M059J (cell line): ENCODE measurements around the gene TNNC2. TPM values are rescaled to one million over a fixed set of nuclear protein-coding genes. Genes with fewer than 3 reads are reported as not detected.
"Not testable (repeated sequence)": the region's sequence is repeated elsewhere in the genome, so short reads cannot be mapped to it uniquely, and the experiment has no call there.

Source experiments
- DNase-seq: peaks from one replicate; pipeline ENCODE4 v3.0.0-alpha.2; 2012; ENCODE audit warnings: low read depth
- total RNA-seq: library from RNA; depleted of rRNA; stranded (reverse); fragments of >200 nt; shearing (Covaris generic); gene quantifications from 2 replicates; pipeline ENCODE4 v1.2.3, GENCODE V29; 2014; rRNA removed

TNNC2 gene
- not detected in 2 replicates for total RNA-seq

DNA sequence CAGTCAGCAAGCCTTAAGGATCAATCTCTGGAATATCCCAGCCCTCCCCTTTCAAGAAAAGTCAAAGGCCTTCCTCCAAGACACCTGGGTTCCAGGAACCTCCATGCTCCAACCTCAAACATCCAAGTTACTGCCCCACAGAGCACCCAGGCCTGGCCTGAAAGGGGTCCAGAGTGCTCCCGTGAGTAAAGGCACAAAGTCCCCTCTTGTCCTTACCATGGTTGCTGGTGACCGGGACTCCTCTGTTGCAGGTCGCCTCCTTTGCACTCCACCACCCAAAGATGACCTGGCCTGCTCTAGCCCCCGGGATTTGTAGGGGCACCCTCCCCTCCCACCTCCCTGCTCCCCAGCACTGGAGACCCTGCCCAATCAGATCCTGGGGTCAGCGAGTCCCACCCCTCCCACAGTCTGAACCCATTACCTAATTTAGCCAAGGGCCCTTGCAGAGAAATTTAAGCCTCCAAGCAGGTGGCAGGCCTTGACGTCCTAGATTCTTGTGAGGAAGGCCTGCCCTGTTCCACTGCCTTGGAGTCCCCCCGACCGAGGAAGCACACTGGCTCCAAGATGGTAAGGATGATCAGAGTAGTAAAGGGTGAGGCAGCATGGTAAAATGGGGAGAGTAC lies at the start of gene TNNC2:
TNNC2 (minus strand) TSS at position 283 of the 623 bp plus-strand sequence; CDS start at position 219, 64 bp downstream.
- no peak for DNase-seq

DNA sequence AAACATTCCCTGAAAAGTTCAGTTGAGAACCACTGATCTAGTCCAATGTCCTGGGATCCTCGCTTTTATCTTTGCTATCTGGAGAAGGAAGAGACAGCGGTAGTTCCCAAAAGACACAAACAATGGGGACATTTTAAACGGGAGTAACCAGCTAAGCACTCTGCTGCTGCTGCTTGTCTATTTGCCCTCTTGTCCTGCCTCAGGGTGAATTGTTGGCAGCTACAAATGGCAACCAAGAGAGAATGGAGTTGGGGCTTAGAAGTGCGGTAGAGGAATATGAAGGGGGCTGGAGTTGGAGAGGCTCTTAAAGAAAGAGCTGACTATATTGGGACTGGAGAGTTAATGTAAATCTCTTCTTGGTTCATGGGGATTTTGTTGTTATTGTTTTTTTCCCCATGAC lies 47.5 kb upstream of the TNNC2 start:
- no peak for DNase-seq

DNA sequence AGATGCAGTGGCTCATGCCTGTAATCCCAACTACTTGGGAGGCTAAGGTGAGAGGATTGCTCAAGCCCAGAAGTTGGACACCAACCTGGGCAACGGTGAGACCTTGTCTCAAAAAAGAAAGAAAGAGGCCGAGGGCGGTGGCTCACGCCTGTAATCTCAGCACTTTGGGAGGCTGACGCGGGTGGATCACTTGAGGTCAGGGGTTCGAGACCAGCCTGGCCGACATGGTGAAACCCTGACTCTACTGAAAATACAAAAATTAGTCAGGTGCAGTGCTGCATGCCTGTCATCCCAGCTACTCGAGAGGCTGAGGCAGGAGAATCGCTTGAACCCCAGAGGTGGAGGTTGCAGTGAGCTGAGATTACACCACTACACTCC lies 47.0 kb upstream of the TNNC2 start:
- DNase-seq: not testable (repeated sequence)

DNA sequence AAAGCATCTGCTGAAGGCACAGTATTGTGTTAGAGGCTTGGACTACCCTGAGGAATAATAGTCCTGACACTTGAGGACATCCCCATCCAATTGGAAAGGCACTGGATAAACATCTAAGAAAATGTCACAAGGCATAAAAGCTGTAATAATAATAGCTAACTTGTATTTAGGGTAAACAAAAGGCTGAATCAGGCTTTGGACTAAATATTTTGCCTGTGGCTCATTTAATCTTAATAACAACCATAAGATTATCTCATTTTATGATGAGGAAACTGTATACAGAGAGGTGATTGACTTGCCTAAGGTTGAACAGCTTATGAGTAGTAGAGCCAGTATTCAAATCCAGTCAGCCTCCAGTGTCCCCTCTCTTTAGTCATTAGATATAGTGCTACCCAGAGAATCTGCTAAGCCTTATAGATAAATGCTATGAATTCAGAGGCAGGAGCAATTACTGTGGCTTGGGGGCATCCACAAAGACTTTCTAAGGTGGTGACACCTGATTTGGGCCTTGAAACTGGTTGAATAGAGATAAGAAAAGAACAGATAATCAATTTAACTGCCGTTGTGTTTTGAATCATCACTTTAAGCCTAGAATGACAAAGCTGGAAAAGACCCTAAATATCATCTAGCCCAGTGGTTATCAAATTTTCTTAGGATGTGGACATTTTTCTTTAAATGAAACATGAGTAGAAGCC lies 46.4 kb upstream of the TNNC2 start:
- peak; percentile 40 for DNase-seq

DNA sequence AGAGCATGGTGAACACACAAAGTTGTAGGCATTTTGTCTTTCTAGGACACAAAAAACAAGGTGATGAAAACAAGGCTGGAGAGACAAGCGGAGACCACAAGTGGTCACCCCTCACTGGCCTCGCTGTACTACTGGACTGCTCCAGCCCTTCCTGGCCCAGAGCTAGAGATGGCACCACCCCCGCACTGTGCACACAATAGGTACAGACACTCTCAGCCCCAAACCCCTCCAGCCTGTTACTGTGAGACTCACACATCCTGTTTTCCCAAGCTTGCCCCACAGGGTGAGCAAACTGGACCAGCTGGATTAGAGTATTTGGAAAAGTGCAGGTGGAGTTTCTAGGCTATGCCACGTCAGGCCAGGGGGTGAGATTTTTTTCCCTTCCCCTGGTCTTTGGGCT lies 45.5 kb upstream of the TNNC2 start:
- DNase-seq: no peak

DNA sequence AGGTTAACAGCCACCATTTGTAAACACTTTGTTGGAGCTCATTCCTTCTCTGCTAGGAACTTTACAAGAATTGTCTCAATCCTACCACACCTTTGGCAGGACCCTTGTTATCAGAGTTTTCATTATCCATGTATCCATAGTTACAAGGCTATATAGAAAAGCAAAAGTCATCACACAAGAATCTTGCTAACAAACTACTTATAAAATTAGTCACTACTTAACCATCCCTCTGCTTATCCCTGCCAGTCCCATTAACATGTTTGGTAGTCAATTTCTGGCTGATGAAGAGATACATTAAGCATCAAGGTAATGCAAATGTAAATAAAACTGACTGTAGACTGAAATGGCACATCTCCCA lies 40.7 kb upstream of the TNNC2 start:
- DNase-seq: peak; percentile 95

DNA sequence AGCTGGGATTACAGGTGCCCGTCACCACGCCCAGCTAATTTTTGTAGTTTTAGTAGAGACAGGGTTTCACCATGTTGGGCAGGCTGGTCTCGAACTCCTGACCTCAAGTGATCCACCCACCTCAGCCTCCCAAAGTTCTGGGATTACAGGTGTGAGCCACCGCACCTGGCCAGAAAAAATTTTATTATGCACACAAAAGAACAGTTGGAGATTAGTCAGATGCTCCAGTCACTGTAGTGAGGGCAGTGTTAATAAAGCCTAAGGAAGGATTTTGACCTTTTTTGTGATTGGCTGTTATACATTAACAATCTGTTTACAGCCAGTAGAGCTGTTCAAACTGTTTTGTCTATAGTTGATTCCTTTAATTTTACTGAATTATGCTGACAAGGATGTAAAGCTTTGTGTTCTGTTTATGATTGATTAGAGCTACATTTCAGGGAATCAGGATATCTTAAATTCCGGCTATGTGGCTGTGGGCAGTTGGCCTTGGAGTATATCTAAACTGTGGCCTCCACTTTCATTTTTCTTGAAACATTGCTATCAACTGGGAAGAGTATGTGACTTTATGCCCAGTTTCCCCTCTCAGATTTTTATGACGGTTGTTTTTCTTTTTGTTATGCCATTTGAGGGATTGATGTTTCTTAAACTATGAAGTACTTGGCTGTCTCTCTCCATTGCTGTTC lies 40.2 kb upstream of the TNNC2 start:
- DNase-seq: no peak

DNA sequence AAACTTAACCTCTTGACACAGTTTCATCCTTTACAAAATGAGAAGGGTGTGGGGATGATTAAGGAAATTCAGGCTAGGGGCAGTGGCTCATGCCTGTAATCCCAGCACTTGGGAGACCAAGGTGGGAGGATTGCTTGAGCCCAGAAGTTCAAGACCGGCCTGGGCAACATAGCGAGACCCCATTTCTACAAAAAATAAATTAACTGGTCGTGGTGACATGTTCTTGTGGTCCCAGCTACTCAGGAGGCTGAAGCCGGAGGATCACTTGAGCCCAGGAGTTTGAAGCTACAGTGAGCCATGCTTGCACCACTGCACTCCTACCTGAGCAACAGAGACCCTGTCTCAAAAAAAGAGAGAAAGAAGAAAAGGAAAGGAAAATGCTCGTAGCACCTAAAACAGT lies 39.3 kb upstream of the TNNC2 start:
- no peak for DNase-seq

DNA sequence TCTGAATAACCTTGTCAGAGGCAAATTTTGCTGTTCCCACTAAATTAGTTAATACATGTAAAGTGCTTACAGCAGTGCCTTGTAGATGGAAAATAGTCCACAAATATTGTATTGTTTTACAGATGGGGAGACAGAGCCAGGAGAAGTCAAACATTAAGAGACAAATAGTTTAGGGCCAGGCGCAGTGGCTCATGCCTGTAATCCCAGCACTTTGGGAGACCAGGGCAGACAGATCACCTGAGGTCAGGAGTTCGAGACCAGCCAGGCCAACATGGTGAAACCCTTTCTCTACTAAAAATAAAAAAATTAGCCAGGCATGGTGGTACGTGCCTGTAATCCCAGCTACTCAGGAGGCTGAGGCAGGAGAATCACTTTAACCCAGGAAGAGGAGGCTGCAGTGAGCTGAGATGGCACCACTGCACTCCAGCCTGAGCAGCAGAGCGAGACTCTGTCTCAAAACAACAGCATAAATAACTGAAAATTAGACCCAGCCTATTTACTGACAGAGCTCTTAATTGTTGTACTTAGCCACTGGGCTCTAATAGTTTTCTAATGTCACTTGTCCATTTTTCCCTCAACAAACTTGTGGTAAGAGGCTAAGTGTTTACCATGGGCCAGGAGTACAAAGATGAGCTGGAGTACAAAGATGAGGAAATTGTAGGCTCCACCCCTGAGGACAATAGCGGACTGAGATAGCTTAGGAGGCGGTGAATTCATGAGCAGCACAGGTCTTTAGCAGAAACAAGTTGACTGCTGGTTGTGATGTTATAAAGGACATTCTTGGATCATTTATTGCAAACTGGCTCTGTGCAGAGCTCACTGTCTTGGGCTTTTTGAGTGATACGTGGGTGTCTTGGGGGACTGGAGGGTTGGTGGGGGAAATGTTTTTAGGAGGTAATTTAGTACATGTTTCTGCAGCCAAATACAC lies 36.7 kb upstream of the TNNC2 start:
- no peak for DNase-seq

DNA sequence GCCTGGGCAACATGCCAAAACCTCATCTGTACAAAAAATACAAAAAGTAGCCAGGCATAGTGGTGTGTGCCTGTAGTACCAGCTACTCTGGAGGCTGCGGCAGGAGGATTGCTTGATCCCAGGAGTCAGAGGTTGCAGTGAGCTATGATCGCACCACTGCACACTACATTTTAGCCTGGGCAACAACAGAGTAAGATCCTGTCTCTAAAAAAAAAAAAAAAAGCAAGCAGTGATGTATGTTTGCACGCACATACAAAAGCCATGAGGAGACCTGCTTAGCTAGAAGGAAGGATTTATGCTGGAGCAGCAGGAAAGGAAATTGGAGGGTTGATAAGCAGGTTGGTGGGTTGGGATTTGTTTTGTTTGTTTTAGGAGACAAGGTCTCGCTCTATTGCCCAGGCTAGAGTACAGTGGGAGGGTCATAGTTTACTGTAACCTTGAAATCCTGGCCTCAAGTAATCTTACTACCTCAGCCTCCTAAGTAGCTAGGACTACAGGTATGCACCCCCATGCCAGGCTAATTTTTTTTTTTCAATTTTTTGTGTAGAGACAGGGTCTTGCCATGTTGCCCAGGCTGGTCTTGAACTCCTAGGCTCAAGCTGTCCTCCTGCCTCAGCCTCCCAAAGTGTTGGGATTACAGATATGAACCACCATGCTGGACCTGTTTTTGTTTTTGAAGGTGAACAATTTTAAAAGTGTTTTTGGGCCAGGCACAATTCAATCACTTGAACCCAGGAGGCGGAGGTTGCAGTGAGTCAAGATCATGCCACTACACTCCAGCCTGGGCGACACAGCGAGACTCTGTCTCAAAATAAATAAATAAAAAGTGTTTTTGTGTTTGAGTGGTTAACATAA lies 34.3 kb upstream of the TNNC2 start:
- peak; percentile 58 for DNase-seq

DNA sequence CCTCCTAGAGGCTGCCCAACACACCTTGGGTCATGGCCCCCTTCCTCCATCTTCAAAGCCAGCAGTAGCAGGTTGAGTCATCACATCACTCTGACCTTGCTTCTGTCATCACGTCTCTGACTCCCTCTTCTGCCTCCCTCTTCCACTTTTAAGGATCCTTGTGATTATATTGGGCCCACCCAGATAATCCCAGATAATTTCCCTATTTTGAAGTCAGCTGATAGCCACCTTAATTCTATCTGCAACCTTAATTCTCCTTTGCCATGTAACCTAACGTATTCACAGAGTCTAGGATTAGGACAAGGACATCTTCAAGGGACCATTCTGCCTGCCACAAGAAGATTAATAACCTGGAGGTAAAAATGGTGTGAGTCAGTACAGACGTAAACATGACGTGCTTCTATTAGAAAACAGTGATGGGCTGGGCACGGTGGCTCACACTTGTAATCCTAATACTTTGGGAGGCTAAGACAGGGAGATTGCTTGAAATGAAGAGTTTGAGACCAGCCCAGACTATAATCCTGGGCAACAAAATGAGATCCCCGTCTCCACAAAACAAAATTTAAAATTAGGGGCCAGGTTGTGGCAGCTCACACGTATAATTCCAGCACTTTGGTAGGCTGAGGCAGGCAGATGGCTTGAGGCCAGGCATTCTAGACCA lies 33.6 kb upstream of the TNNC2 start:
- peak; percentile 80 for DNase-seq

DNA sequence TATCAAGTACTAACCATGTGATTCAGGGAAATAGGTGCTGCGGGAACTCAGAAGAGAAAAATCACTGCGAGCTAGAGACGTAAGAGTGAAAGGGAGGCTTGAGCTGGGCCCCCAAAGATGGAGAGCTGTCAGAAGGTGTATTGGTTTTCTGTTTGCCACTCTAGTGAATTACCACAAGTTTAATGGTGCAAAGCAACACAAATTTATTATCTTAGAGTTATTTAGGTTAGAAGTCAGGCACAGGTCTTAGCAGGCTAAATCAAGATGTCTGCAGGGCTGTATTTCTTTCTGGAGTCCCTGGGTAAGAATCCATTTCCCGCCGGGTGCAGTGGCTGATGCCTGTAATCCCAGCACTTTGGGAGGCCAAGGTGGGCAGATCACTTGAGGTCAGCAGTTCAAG lies 32.8 kb upstream of the TNNC2 start:
- DNase-seq: no peak

DNA sequence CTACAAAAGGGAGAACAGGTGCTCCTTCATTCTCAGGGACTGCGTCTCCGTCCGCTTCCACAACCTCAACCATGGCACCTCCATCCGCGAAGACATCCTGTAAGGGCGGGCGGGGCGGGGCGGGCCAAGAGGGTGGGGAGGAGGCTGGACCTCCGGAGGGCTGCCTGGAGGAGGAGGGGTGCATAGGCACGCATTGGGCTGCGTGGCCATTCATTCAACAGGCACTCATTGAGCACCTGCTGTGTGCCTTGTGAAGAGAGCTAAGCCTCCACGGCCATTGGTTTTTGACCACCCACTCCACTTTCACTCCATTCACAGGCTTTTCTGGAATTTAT lies 30.7 kb upstream of the TNNC2 start:
- no peak for DNase-seq

DNA sequence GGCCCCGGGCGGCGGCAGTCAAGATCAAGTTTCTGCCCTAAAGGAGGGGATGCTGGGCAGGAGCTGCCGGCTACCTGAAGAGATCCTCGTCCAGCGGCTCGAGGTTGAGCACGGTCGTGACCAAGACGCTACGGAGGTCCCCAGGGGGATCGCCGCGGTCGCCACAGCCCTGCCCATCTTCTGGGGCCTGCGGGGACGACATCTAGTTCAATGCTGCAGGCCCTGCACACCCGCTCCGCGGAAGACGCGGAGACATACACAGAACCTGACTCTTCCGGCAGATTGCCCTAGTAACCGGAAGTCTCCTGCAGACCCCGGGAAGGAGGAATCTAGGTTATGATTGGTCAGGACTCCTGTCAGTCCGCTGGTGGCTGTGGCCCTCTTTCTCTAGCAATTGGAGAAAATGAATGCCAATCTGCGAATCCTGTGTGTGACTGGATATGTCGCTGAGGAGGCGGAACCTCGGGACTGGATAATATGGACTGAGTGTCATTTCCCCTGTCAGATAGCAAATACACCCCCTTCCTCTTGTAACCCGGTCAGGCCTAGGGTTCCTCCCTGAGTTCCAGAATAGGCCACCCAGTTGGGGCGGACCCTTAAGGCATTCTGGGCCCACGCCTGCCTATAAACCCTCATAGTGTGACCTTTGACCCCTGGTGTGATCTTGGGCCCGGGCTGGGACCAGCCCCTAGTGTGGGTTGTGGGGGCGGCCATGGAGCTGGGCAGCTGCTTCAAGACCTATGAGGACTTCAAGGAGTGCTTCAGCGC lies 30.2 kb upstream of the TNNC2 start, which contains the start of the genes ACOT8 and ZSWIM3:
ACOT8 (minus strand) TSS at position 279 of the 768 bp plus-strand sequence; CDS start at position 202, 77 bp downstream.
ZSWIM3 (plus strand) TSS at position 501 of the 768 bp plus-strand sequence; CDS start at position 713, 212 bp downstream.
- DNase-seq: peak; percentile 100

DNA sequence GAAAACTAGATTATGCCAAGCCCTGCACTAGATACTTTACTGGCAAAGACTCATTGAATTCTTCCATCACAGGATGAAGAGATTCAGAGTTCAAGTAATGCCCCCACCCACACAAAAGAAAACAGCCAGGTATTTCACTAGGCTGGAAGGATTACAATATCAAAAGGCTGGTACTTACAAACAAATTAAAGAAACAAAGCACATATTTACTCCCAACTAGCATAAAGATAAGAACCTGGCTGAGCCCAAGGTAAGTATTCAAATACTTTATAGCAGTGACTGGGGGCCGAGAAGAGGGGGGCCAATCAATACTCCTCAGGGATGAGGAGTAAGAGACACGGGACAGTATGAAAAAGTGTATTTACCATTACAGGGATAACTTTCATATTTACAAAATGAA lies 26.4 kb upstream of the TNNC2 start:
- DNase-seq: no peak

DNA sequence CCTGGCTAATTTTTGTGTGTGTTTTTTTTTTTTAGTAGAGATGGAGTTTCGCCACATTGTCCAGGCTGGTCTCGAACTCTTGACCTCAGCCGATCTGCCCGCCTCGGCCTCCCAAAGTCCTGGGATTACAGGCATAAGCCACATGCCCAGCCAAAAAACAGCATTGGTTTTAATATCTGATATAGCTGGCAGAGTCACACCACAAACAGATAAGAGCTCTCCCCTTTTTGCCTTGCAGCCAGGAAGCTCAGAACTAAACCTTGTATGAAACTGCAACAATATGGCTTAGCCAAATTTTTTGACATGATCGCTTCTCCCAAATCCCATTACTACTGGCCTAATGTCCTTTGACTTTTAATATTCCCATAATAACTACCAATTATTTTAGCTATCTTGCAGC lies 25.2 kb upstream of the TNNC2 start:
- no peak for DNase-seq

DNA sequence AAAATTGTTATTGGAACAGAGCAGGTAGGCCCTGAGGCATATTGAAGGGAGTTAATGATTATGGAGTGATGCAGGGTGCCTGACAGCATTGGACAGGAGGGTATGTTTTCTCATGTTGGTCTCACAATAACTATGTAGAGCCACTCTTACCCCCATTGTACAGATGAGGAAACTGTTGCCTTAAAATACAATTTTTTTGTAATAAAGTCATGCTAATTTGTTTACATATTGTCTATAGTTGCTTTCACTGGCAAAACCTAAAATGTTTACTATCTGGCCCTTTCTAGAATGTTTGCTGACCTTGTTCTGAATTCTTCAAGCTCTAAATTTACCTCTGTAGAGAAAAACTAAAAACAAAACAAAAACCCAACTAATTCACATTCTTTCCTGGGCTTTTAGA lies 24.4 kb upstream of the TNNC2 start:
- no peak for DNase-seq

DNA sequence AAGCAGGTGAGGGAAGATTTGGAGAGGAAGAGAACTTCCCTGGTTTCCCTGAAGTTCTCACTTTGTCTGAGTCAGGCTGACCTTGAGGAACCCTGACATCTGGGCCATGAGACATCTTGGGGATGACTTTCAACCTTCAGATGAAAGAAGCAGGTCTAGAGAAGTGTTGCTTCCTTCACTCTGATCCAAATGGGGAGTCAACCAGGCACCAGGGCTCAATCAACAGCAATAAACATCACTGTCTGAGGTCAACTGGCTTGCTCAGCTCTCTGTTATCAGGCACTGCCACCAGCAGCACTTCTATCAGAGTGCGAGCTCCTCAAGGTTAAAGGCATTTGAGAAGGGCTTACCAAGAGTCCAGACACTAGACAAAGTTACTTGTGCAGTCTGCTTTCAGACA lies 23.8 kb upstream of the TNNC2 start:
- DNase-seq: no peak

DNA sequence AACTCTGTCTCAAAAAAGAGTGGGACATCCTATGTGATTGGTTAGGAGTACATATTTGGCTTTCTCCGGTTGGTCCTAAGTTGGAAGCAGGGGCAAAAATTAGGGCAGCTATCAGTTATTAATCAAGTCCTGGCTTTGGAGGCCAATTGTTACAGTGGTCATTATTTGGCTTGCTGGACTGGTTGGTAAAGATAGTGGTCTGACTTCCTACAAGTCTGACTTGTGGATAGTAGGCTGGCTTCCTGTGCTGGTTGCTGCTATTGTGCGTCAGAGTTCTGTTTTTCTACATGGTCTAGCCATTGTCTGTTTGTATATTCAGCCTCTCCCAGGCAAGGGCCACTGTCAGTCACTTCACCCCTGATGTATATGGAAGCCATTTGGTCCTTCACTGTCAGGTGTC lies 23.1 kb upstream of the TNNC2 start:
- DNase-seq: no peak
